ENCODE results near the gene EVA1A. TPM values are rescaled to one million over a fixed set of nuclear protein-coding genes. Genes with fewer than 3 reads are reported as not detected.
A peak's percentile ranks its signal among the peaks of the same experiment; 100 is the strongest.

EVA1A gene
- total RNA-seq, 1 experiment from 2014 or later: 0.68 TPM

DNA sequence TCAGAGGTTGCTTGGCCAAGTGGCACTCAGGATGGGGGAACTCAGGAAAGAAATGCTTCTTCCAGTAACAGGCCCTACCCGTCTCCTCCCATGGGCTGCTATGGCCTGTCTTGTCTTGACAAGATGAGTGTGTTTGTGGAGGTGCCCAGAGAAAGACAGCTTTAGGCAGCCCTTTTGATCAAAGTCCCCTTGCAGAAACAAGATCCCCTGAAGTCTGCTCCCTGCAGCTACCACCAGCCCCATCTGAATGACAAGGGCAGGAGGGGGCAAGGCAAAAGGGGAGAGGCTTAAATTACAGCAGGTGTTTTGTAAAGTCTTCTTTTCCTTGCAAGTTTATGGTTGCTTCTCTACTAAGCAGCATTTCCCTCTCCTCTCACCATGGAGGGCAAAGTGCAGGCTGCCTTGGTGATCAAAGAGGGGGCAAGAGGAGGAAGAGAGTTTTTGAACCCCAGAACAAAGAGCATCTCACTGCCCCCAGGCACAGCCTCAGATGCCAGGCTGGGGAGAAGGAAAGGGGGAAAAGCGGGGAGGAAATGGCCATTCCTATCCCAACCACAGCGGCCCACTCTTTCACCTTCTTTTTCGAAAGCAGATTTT, 6.7 kb downstream of the EVA1A start:
- TF ChIP-seq, protein P1, sequence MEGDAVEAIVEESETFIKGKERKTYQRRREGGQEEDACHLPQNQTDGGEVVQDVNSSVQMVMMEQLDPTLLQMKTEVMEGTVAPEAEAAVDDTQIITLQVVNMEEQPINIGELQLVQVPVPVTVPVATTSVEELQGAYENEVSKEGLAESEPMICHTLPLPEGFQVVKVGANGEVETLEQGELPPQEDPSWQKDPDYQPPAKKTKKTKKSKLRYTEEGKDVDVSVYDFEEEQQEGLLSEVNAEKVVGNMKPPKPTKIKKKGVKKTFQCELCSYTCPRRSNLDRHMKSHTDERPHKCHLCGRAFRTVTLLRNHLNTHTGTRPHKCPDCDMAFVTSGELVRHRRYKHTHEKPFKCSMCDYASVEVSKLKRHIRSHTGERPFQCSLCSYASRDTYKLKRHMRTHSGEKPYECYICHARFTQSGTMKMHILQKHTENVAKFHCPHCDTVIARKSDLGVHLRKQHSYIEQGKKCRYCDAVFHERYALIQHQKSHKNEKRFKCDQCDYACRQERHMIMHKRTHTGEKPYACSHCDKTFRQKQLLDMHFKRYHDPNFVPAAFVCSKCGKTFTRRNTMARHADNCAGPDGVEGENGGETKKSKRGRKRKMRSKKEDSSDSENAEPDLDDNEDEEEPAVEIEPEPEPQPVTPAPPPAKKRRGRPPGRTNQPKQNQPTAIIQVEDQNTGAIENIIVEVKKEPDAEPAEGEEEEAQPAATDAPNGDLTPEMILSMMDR (conservative IDR thresholded peaks at IDR 0.05): no peak
- Histone ChIP-seq H3K79me1 (ENCODE audit: insufficient read depth, low read depth, low read length, poor library complexity, severe bottlenecking) (no peaks in the 10 kb centered on the region), H3K4me1 (ENCODE audit: insufficient read depth, low read length) (peaks cover 14% of the 10 kb centered on the region), H3K23me2 (ENCODE audit: insufficient read length, low read depth, low read length, poor library complexity, severe bottlenecking) (no peaks in the 10 kb centered on the region), H3K23ac (ENCODE audit: insufficient read length, low read depth, low read length) (no peak overlapping the region), H3K14ac (ENCODE audit: insufficient read depth, low read length) (no peak overlapping the region), H3K27ac (ENCODE audit: insufficient read length, low read depth, low read length) (no peak overlapping the region), H3K27me3 (ENCODE audit: insufficient read depth, low read length) (no peaks in the 10 kb centered on the region; the same call in 1 of the 2 replicates), H3T11ph (ENCODE audit: low read length) (no peak overlapping the region), H4K8ac (replicated peaks; ENCODE audit: insufficient read length, low read depth, low read length) (no peak overlapping the region), H2BK20ac (ENCODE audit: low read depth, low read length, poor library complexity, severe bottlenecking) (no peak overlapping the region), H2AFZ (ENCODE audit: low read length) (no peak overlapping the region), H4K91ac (ENCODE audit: insufficient read length, low read depth, low read length) (no peak overlapping the region), H2AK5ac (ENCODE audit: insufficient read length, low read length) (no peak overlapping the region), H3K9me3 (ENCODE audit: control insufficient read depth, low read depth, low read length) (no peaks in the 10 kb centered on the region), H2BK12ac (ENCODE audit: insufficient read length, low read depth, low read length) (no peak overlapping the region), H4K20me1 (ENCODE audit: control insufficient read depth, insufficient read depth, insufficient read length) (no peaks in the 10 kb centered on the region), H2BK15ac (ENCODE audit: low read depth, low read length) (no peak overlapping the region), H3K4ac (ENCODE audit: low read depth, low read length) (no peak overlapping the region), H4K5ac (ENCODE audit: insufficient read length, low read depth, low read length) (no peak overlapping the region), H3K18ac (ENCODE audit: insufficient read length, low read depth, low read length) (no peak overlapping the region), H2BK120ac (ENCODE audit: low read depth, low read length, poor library complexity, severe bottlenecking) (no peak overlapping the region), H3K56ac (ENCODE audit: insufficient read length, low read depth, low read length) (no peak overlapping the region), H3K4me2 (ENCODE audit: insufficient read depth, insufficient read length, low read length) (peak overlapping the region; percentile 14), H3K79me2 (ENCODE audit: insufficient read depth, low read length) (no peaks in the 10 kb centered on the region), H2BK5ac (ENCODE audit: insufficient read length, low read length) (no peak overlapping the region), H3K9ac (ENCODE audit: extremely low read depth, insufficient read length, low read length) (no peak overlapping the region)
- H3K9me3 Mint-ChIP-seq: no peaks in the 10 kb centered on the region
- H3K27ac Mint-ChIP-seq: no peak overlapping the region
- H3K4me3 Mint-ChIP-seq: no peak overlapping the region; a peak in 1 of 5 replicates
- WGBS (ENCODE audit: extremely low coverage, insufficient read length, low lambda C conversion rate): no CpG with 5 or more reads among the region's 4 CpGs
- peaks cover 28 to 33% of the 10 kb centered on the region in 2 experiments for H3K4me1 Mint-ChIP-seq
- DNase-seq: peak; percentile 52
- no peaks in the 10 kb centered on the region; a peak in 1 of 7 replicates for H3K36me3 Mint-ChIP-seq (ENCODE audit: insufficient read depth in 1 of 3, low read depth in 3 of 3)
- H3K27me3 Mint-ChIP-seq (ENCODE audit: low read depth): peaks cover 30% of the 10 kb centered on the region

Data from H9 (cell line).